Thymus (tissue), 11 donors: ENCODE data around the gene CERCAM. TPM values are rescaled to one million over a fixed set of nuclear protein-coding genes. Genes with fewer than 3 reads are reported as not detected.

Experiments used
- DNase-seq, 9 donors: peaks; one replicate each; pipeline ENCODE4 v3.0.0-alpha.2; 2013; ENCODE audit warnings: low spot score in 9 of 9, low read depth in 6 of 9, missing footprints in 1 of 9
- H3K27ac ChIP-seq, 2 donors: one replicate each; pipeline ENCODE4 v1.5.1; 2013; ENCODE audit warnings: control low read depth in 1 of 2, low read depth in 1 of 2, low read length in 1 of 2, mild to moderate bottlenecking in 1 of 2, moderate library complexity in 1 of 2
- H3K27me3 ChIP-seq, 2 donors: one replicate each; pipeline ENCODE4 v1.5.1; 2013; ENCODE audit warnings: low read length in 1 of 2; ENCODE audit not compliant: control insufficient read depth in 2 of 2, insufficient read depth in 1 of 2
- H3K36me3 ChIP-seq, 2 donors: one replicate each; pipeline ENCODE4 v1.5.1; 2013; ENCODE audit warnings: low read length in 1 of 2, mild to moderate bottlenecking in 1 of 2, moderate library complexity in 1 of 2; ENCODE audit not compliant: control insufficient read depth in 2 of 2, insufficient read depth in 2 of 2
- H3K4me1 ChIP-seq, 2 donors: one replicate each; pipeline ENCODE4 v1.5.1; 2013; ENCODE audit warnings: low read length in 2 of 2; ENCODE audit not compliant: control insufficient read depth in 2 of 2, insufficient read depth in 2 of 2
- H3K4me3 ChIP-seq, 2 donors: one replicate each; pipeline ENCODE4 v1.5.1; 2013; ENCODE audit warnings: low read length in 2 of 2, control low read depth in 1 of 2, mild to moderate bottlenecking in 1 of 2
- H3K9me3 ChIP-seq, 2 donors: one replicate each; pipeline ENCODE4 v1.5.1; 2013; ENCODE audit warnings: low read length in 1 of 2, mild to moderate bottlenecking in 1 of 2; ENCODE audit not compliant: control insufficient read depth in 2 of 2, insufficient read depth in 1 of 2
- WGBS: extraction: QIAGEN DNeasy Blood & Tissue Kit; methylation state at CpG from one replicate; pipeline ENCODE4 v1.1.7; 2013; 5-methylcytosine and 5-hydroxymethylcytosine counted together
- polyA plus RNA-seq: library from polyadenylated mRNA; stranded (reverse); fragments of 200-250 nt; gene quantifications from one replicate; pipeline ENCODE4 v1.2.3, GENCODE V29; 2013
- total RNA-seq: library from RNA; stranded (reverse); fragments of 120-200 nt; gene quantifications from one replicate; pipeline ENCODE4 v1.2.4, GENCODE V29; 2013
- donor health status: healthy.

CERCAM gene
- total and polyA plus RNA-seq, 2 donors = 2.3 to 3.1 TPM

- Histone ChIP-seq H3K4me3 (no peak overlapping the region), H3K27ac (no peak overlapping the region), H3K27me3 (no peaks in the 10 kb centered on the region), H3K4me1 (no peaks in the 10 kb centered on the region), H3K9me3 (no peaks in the 10 kb centered on the region), H3K36me3 (peaks cover 74 to 85% of the 10 kb centered on the region in 2 donors)
- 99% methylated on average over 7 of the region's 7 CpGs for WGBS
- no peak for DNase-seq
These were observed 61.5 kb downstream of the CERCAM start for GRCh38 chr9:128482186-128482585.

GRCh38 chr9:128484686-128485413 lies 64.2 kb downstream of the CERCAM start:
- H3K36me3 ChIP-seq = peaks cover 70 to 84% of the 10 kb centered on the region in 2 donors
- WGBS = 94% methylated on average over 17 of the region's 17 CpGs
- no peak overlapping the region for H3K27ac ChIP-seq
- no peaks in the 10 kb centered on the region for H3K9me3 ChIP-seq
- H3K27me3 ChIP-seq = no peaks in the 10 kb centered on the region
- no peaks in the 10 kb centered on the region for H3K4me1 ChIP-seq
- no peak for DNase-seq
- no peak overlapping the region for H3K4me3 ChIP-seq

- H3K27me3 ChIP-seq = no peaks in the 10 kb centered on the region
- no peaks in the 10 kb centered on the region for H3K4me1 ChIP-seq
- no peaks in the 10 kb centered on the region for H3K9me3 ChIP-seq
- H3K36me3 ChIP-seq = peaks cover 69 to 88% of the 10 kb centered on the region in 2 donors
- no peak overlapping the region for H3K4me3 ChIP-seq
- DNase-seq = no peak
- WGBS = 91% methylated on average over 7 of the region's 7 CpGs
- no peak overlapping the region for H3K27ac ChIP-seq
These were observed 64.8 kb downstream of the CERCAM start for GRCh38 chr9:128485414-128485855.

GRCh38 chr9:128486201-128486600 lies 65.5 kb downstream of the CERCAM start:
- no peaks in the 10 kb centered on the region for H3K27me3 ChIP-seq
- no peak overlapping the region for H3K27ac ChIP-seq
- no peak for DNase-seq
- H3K36me3 ChIP-seq = peaks cover 69 to 85% of the 10 kb centered on the region in 2 donors
- no peaks in the 10 kb centered on the region for H3K9me3 ChIP-seq
- no peak overlapping the region for H3K4me3 ChIP-seq
- no peaks in the 10 kb centered on the region for H3K4me1 ChIP-seq

Other genes starting within 250 kb of the CERCAM start
- gene CIZ1, start 229.3 kb upstream of the CERCAM start, total RNA-seq = 25.4 TPM
- gene CIZ1, start 229.3 kb upstream of the CERCAM start, polyA plus RNA-seq = 36.5 TPM
- gene DNM1, start 217.5 kb upstream of the CERCAM start, total RNA-seq = 0.94 TPM
- gene DNM1, start 217.5 kb upstream of the CERCAM start, polyA plus RNA-seq = 4.5 TPM
- gene GOLGA2, start 144.8 kb upstream of the CERCAM start, total RNA-seq = 18.3 TPM
- gene GOLGA2, start 144.8 kb upstream of the CERCAM start, polyA plus RNA-seq = 45.0 TPM
- gene SWI5, start 144.6 kb upstream of the CERCAM start, total RNA-seq = 25.9 TPM
- gene SWI5, start 144.6 kb upstream of the CERCAM start, polyA plus RNA-seq = 26.3 TPM
- gene TRUB2, start 98.4 kb upstream of the CERCAM start, total RNA-seq = 20.3 TPM
- 14.9 TPM for gene TRUB2, start 98.4 kb upstream of the CERCAM start, polyA plus RNA-seq
- 27.9 TPM for gene COQ4, start 98.0 kb upstream of the CERCAM start, total RNA-seq
- 61.7 TPM for gene COQ4, start 98.0 kb upstream of the CERCAM start, polyA plus RNA-seq
- 6.7 TPM for gene SLC27A4, start 80.3 kb upstream of the CERCAM start, total RNA-seq
- 20.7 TPM for gene SLC27A4, start 80.3 kb upstream of the CERCAM start, polyA plus RNA-seq
- 46.7 TPM for gene URM1, start 49.5 kb upstream of the CERCAM start, total RNA-seq
- 37.9 TPM for gene URM1, start 49.5 kb upstream of the CERCAM start, polyA plus RNA-seq
- 34.4 TPM for gene ODF2, start 35.1 kb downstream of the CERCAM start, total RNA-seq
- gene ODF2, start 35.1 kb downstream of the CERCAM start, polyA plus RNA-seq = 22.7 TPM
- 36.8 TPM for gene GLE1, start 83.9 kb downstream of the CERCAM start, total RNA-seq
- gene GLE1, start 83.9 kb downstream of the CERCAM start, polyA plus RNA-seq = 23.7 TPM
- 109 TPM for gene SPTAN1, start 131.7 kb downstream of the CERCAM start, total RNA-seq
- 136 TPM for gene SPTAN1, start 131.7 kb downstream of the CERCAM start, polyA plus RNA-seq
- gene DYNC2I2, start 236.0 kb downstream of the CERCAM start, total RNA-seq = 56.1 TPM
- 37.5 TPM for gene DYNC2I2, start 236.0 kb downstream of the CERCAM start, polyA plus RNA-seq